Measurements from ENCODE around the gene SLC22A15.
"Not testable (repeated sequence)": the region's sequence is repeated elsewhere in the genome, so short reads cannot be mapped to it uniquely, and the experiment has no call there.

SLC22A15 gene

DNA sequence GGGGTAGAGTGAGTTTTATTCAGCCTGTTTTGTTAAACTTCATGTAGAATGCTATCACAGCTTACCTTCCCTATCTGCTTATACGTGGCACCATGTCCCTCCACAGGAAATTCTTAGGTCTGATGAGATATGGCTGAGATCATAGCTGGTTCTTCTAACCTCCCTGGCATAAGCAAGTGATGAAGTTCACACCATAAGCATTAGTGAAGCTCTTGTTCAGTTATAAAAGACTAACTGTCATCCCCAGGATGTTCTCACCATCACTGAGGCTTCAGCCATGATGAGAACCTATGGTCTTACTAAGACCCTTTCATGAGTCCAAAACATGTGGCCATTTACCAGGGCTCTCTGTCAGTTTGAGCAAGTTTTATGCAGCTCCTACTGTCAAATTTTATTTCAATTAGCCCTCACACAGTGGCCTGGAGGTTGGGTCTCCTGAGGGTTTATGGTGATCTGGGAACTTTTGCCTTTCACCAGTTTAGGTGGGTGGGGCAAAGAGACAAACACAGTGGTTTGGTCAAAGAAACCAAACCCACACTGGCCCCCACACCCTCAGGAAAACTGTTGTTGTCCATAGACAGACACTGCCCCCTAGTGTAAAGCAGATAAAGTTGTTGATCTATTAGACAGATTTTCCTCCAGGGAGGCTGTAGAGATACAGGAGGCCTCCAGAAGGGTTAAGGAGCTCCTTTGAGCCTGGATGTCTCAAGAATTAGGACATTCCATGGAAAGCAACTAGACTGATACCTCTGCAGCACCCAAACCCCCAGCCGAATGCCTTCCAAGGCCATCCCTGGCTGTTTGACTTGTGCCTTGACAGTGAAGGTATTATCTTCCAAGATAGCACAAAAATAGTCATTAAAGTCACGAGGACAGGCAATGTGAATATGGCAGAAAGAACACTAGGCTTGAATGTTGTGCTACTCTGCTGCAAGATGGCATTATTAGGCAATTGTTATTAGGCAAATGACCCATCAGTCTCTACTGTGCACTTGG is 5.0 kb downstream of the SLC22A15 start:
- peak; percentile 39 for DNase-seq (ENCODE audit: low read depth)

DNA sequence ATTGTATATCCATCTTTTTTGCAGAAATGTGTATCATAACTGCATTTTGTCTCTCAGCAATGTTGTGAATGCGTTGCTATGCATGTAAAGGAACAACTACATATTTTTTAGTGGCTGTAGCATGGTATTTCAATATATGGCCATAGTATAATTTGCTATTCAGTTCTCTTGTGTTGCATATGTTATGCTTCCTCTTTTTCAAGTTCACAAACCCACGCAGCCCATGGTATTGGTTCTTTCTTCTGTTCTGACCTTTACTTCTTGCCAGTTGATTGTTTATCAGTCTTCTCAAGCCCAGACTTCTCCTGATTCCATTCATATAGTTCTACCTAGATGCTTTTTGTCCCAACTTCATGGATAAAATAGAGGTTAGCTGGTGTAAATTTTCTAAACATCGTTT is 6.1 kb downstream of the SLC22A15 start:
- DNase-seq (ENCODE audit: low read depth): no peak

DNA sequence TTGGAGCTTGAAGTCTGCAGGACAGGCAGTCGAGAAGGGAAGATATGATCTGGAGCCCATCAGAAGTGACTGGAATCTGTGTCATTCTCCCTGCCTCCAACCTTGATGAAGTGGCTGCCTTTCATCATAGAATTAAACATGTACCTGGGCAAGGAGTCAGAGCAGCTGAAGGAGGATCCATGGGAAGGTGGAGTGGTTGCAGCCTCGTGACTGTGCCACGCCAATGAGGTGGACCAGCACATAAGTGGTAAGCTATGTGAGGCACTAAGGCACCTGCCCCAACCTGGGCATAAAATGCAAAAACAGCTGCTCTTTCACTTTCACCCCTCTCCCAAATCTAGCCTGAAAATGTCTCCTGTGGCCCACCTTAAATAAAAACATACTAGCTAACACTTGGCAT is 7.3 kb downstream of the SLC22A15 start:
- DNase-seq (ENCODE audit: low read depth): no peak

DNA sequence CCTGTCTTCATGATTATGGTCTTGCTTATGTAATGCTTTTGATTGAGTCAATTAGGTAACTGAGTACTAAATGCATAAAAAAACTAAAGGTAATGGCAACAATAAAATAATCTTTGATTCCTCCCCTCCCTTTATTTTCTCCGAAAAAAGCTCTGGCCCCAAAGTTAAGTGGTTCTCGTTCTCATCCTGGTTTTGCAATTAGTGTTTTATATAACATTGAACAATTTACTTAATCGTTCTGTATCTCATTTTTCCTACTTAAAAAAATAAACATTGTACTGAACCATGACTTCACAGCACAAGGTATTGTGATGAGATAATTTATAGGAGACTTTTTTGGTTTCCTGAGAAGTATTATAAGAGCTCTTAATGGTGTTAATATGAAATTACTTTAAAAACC is 11.3 kb downstream of the SLC22A15 start:
- no peak for DNase-seq (ENCODE audit: low read depth)

DNA sequence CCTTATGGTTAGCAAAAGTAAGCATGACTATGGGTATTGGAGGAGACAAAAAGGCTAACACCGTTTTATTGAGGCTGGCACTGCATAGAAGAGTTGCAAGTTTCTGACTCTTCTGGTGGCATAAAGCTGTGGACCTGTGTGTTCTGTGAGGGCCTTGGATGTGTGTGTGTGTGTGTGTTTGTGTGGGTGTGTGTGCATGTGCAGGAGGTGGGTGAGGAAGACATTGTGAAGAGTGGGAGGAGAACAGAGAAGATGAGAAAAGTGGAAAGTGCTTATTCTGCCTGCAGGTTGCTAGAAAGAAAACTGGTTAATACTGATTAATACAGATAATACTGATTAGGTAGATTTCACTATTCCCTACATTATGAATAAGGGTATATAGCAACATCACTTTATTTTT is 12.6 kb downstream of the SLC22A15 start:
- DNase-seq (ENCODE audit: low read depth): no peak

DNA sequence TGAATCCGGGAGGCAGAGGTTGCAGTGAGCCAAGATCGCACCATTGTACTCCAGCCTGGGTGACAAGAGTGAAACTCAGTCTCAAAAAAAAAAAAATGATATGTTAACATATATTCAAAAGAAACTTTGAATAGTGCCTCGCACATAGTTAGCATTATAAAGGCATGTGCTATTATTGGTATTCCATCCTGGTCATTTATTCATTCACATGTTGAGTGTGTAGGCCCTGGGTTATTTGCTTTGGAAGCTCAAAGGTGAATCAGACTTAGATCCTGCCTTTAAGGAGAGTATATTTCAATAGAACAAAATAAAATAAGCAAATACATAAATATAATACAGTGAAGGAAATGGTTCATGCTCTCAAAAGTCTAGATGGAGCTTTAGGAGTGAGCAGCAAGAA is 13.4 kb downstream of the SLC22A15 start:
- no peak for DNase-seq (ENCODE audit: low read depth)

DNA sequence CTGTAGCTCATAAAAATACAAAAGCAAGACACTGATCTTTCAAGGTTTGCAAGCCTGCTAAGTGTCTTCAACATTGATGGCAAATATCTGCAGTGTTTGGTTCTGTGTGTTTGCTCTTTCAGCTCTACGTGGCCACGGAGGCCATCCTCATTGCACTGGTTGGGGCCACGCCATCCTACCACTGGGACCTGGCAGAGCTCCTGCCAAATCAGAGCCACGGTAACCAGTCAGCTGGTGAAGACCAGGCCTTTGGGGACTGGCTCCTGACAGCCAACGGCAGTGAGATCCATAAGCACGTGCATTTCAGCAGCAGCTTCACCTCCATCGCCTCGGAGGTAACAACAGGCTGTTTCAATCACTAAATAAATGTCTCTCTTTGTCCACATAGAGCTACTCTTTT is 15.6 kb downstream of the SLC22A15 start:
- DNase-seq (ENCODE audit: low read depth): no peak

DNA sequence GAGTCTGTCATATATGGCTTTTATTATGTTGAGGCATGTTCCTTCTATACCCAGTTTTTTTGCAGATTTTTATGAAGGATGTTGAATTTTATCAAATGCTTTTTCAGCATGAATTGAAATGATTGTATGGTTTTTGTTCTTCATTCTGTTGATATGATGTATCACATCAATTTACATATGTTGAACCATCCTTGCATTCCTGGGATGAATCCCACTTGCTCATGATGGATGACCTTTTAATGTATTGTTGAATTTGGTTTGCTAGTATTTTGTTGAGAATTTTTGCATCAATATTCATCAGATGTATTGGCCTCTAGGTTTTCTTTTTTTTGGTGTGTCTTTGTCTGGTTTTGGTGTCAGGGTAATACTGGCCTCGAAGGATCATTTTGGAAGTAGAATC is 21.6 kb downstream of the SLC22A15 start:
- DNase-seq (ENCODE audit: low read depth): not testable (repeated sequence)

DNA sequence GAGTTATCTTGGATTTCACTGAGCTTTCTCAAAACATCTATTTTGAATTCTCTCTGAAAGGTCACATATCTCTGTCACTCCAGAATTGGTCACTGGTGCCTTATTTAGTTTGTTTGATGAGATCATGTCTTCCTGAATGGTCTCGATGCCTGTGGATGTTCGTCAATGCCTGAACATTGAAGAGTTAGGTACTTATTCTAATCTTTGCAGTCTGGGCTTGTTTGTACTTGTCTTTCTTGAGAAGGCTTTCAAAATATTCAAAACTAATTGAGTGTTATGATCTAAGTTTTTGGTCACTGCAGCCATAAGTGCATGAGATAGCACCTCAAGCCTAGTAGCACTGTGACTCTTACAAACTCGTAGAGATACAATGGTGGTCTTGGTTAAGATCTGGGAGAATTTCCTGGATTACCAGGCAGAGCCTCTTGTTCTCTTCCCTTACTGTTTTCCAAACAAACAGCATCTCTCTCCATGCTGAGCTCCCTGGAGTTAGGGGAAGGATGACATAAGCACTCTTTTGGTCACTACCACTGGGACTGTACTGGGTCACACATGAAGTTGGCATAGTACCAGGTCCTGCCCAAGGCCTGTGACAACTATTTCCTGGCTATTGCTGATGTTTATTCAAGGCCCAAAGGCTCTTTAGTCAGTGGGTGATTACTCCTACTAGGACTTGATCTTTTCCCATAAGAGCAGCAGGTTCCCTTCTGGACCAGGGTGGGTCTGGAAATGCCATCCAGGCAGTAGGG is 25.6 kb downstream of the SLC22A15 start:
- no peak for DNase-seq (ENCODE audit: low read depth)

DNA sequence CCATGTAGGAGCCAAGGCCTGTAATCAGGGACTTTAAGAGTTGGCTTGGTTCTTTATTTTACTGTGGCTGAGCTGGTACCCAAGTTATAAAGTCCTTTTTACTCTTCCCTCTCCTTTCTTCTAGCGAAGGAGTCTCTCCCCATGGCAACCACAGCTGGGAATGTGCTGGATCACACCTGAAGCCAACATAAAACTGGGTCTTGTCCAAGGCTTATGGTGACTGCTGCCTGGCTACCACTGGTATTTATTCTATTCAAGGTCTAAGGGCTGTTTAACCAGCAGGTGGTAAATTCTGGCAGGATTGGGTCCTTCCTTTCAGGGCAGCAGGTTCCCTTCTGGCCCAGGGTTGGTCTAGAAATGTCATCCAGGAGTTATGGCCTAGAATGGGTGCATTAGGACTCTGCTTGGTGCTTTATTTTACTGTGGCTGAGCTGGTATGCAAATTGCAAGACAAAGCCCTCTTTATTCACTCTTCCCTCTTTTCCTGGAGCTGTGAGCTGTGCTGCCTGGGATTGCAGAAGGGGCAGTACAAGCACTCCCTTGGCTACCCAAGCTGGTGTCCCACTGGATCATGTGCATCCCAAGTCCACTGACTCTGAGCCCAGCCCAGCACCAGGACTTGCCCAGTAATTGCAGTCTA is 26.6 kb downstream of the SLC22A15 start:
- DNase-seq (ENCODE audit: low read depth): no peak

DNA sequence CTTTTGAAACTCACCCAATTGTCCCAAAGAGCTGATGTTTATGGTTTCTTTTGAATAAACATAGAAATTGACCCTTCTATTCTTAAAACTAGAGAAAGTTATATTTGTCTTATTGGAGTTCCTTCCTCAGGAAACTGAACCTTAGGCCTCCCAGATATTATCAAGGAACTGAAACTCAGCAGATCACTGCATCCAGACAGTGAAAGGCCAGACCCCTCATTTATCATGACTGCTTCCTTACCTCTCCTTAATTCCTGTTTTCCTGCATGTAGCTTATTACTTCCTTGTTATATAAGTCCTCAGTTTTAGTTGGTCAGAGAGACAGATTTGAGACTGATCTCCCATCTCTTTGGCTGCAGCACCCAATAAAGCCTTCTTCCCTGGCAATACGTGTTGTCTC is 27.5 kb downstream of the SLC22A15 start:
- DNase-seq (ENCODE audit: low read depth): no peak

DNA sequence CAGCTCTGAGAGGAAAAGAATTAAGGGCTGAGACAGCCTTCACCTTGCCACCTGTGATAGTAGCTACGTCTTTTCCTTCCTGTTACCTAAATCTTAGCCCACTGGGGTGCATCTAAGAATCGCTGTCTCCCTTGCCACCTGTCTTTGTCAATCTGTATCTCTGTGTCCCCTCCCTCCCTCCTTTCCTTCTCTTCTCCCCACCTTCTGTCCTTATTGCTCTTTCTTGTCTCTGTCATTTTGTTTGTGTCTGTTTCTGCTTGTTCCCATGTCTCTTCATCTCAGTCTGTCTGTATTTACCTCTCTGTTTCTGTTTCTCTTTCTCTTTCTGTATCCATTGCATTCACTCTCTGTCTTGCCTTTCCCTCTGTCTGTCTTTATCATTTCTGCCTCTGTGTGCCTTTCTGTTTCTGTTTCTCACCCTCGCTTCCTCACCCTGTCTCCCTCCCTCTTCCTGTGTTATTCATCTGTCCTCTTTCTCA is 30.2 kb downstream of the SLC22A15 start:
- DNase-seq (ENCODE audit: low read depth): no peak

DNA sequence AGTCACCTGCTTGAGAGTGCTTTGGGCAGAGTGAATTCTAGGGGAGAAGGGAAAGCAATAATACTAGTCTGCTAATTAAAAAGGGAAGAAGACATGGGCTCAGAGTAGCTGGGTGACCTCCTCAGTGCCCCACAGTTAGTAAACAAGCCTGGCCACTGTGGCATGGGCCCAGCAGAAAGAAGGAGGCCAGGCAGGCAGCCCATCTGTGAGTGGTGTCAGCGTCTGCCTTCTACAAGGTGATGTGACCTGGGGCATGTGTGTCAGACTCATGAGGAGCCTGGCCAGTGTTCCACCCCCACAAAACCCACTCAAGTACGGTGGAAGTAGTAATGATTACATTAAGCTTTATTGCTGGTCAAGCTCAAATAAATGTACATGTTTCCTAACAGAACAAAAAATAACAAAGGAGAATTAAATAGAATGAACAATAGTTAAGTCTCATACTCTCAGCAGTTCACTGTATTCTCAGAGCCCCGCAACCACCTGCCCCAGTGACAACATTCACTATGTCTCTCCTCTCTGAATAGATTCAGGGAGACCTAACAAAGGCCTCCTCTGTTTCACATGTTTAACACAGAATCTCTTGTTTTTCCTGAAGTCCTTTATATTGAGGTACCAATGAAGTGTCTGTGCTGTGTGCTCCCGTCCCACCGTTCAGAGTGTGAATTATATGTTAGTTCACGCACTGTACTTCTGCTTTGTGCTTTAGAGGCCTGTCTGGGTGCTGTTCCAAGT is 32.5 kb downstream of the SLC22A15 start:
- no peak for DNase-seq (ENCODE audit: low read depth)

DNA sequence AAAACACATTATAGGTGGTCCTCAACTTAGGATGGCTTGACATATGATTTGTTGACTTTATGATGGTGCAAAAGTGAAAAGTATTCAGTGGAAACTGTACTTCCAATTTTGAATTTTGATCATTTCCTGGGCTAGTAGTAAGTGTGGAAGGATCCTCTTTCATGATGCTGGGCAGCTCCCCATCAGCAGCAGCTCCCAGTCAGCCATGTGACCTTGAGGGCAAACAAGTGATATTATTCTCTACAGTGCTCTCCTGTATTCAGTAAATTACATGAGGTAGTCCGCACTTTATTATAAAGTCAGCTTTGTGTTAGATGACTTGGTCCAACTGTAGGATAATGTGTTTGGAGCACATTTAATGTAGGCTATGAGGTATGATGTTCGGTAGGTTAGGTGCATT is 36.4 kb downstream of the SLC22A15 start:
- no peak for DNase-seq (ENCODE audit: low read depth)

DNA sequence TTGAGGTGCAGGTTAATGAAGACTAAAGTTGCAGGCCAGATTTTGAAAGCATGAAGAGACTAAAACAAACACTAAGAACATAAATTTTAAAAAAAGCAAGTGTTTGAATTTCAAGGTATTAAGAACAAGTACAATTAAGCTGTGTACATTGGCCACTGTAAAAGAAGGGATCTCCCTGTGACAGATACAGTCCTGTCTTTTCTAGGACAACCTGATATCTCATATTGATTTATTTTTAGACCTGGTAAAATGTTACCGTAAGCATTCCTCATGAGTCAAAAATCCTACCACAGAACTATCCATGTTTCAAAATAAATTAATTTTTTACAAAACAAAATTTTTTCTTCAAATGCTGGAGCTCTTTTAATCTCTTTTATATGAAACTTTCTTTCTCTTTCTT is 39.4 kb downstream of the SLC22A15 start:
- DNase-seq (ENCODE audit: low read depth): no peak

DNA sequence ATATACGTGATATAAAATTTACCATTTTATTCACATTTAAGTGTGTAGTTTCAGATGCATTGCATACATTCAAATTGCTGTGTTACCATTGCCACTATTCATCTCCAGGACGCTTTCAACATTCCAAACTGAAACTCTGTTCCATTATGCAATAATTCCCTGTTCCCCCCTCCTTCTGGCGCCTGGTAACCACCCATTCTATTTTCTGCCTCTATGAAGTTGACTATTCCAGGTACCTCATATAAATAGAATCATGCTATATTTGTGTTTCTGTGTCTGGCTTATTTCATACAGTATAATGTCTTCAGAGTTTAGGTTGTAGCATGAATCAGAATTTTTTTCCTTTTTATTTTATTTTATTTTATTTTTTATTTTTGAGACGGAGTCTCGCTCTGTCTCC is 41.7 kb downstream of the SLC22A15 start:
- DNase-seq (ENCODE audit: low read depth): no peak

DNA sequence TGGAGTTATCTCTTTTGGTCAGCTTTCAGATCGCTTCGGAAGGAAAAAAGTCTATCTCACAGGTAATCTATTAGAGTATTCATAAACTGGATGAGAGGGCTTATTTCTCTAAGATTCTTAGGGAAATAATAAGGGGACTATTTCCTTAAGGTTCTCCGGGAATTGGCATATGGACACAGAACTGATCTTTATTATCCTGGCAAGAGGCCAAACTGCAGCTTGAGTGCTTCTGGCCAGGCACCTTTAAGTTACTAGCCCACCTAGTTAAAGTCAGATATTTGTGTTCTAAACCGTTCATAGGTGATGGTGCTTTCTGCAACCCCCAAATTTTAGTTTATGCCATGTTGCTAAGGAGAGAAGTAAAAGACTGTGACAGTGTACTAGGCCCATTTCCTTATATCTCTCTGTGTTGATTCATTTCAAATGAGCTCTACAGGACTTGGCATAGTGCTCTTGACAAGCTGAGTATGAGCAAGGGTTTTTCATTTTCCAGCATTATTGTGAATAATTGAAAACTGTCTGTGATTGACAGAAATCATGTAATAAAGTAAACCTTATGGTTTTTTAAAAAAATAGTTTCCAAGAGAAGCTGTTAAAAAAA is 43.4 kb downstream of the SLC22A15 start:
- no peak for DNase-seq (ENCODE audit: low read depth)

DNA sequence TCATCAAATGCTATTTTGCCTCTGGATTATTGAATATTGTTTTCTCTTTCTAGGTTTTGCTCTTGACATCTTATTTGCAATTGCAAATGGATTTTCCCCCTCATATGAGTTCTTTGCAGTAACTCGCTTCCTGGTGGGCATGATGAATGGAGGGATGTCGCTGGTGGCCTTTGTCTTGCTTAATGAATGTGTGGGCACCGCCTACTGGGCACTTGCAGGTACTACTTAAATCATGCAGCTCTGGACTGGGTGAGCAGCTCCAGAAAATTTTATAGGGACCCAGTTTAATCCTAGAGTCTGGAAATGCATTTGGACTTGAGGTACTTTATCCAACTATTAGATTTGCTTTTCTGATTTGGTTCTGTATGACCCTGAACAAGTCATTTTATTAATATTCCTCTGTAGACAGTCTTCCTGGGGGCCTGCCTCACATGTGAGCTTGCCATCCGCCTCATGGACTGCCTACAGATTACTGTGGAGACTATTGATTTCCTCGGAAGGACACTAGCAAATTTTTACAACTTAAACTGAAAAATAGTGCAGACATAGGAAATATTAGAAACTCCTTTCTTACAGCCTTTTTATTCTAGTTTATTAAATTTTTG is 44.5 kb downstream of the SLC22A15 start:
- DNase-seq (ENCODE audit: low read depth): peak; percentile 54

DNA sequence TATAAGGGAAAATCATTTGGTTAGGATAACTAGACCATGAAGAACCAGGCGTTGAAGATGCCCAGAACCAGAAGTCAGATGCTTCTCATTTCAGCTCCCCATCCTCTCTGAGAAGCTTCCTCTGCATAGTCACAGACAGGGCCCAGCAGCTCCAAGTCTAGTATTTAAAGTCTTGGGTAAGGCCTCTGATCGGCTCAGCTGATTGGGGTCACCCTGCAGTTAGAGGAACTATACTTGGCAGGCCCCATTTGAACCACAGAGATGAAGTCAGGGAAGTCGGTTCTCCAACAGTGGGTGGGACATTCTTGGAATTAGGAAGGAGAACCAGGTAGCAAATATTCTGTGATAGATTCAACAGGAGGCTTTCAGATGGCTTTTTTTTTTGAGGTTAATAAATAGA is 48.3 kb downstream of the SLC22A15 start:
- DNase-seq (ENCODE audit: low read depth): no peak

DNA sequence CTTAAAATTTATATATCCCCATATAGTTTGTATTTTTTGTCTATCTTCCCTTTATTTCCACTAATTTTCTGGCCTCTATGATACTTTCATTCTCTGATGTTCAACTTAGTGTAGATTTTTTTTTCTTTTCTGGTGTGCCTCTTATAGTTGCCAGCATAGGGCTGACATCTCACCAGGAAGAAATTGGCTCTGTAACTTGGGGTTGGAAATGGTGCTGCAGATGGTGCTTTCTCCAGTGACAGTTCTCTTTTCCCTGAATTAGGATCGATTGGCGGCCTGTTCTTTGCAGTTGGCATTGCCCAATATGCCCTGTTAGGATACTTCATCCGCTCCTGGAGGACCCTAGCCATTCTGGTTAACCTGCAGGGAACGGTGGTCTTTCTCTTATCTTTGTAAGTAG is 50.3 kb downstream of the SLC22A15 start:
- no peak for DNase-seq (ENCODE audit: low read depth)

DNA sequence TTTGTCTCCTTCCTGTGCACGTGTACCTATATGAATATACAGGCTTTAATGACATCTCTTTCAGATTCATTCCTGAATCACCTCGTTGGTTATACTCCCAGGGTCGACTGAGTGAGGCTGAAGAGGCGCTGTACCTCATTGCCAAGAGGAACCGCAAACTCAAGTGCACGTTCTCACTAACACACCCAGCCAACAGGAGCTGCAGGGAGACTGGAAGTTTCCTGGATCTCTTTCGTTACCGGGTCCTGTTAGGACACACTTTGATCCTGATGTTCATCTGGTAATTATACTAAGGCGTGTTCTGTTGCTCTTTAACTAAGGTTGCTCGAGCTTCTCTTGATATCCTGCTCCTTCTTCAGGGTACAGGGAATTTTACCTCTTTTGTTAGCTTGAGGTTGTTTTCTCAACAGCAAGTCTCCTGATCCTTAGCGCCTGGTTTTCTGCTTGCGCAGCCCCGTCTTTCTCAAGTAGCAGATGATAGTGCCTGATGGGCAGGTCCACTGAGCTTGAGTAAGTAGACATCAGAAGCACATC is 55.1 kb downstream of the SLC22A15 start:
- DNase-seq (ENCODE audit: low read depth): no peak

All from fibroblast of gingiva (primary cell).